Measurements from ENCODE around the gene NUP54. TPM values are rescaled to one million over a fixed set of nuclear protein-coding genes. Genes with fewer than 3 reads are reported as not detected.

The NUP54 gene
- total RNA-seq, 1 experiment from 2014 or later = 45.9 TPM

- ChIA-PET POLR2A (ENCODE audit: low non-redundant PET) (no interaction called here), CTCF (no interaction called here)
- H3K4me1 ChIP-seq (ENCODE audit: insufficient read depth, low read length, poor library complexity, severe bottlenecking) = no peaks in the 10 kb centered on the region
- BruUV-seq (replicated peaks) = no TSS peak
- H3K9me3 ChIP-seq (ENCODE audit: low read depth, low read length, poor library complexity, severe bottlenecking) = no peaks in the 10 kb centered on the region
- no peaks in the 10 kb centered on the region for H3K36me3 ChIP-seq (ENCODE audit: insufficient read depth, low read length, poor library complexity, severe bottlenecking)
- TF ChIP-seq, protein P1, sequence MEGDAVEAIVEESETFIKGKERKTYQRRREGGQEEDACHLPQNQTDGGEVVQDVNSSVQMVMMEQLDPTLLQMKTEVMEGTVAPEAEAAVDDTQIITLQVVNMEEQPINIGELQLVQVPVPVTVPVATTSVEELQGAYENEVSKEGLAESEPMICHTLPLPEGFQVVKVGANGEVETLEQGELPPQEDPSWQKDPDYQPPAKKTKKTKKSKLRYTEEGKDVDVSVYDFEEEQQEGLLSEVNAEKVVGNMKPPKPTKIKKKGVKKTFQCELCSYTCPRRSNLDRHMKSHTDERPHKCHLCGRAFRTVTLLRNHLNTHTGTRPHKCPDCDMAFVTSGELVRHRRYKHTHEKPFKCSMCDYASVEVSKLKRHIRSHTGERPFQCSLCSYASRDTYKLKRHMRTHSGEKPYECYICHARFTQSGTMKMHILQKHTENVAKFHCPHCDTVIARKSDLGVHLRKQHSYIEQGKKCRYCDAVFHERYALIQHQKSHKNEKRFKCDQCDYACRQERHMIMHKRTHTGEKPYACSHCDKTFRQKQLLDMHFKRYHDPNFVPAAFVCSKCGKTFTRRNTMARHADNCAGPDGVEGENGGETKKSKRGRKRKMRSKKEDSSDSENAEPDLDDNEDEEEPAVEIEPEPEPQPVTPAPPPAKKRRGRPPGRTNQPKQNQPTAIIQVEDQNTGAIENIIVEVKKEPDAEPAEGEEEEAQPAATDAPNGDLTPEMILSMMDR (conservative IDR thresholded peaks at IDR 0.05; ENCODE audit: low read depth, low read length) = no peak
- no peak for TF ChIP-seq EZH2 (IDR thresholded peaks at IDR 0.05; ENCODE audit: borderline replicate concordance, low read depth, low read length, poor library complexity, severe bottlenecking)
- no peaks in the 10 kb centered on the region for H3K27me3 ChIP-seq (replicated peaks; ENCODE audit: insufficient read depth, low read depth, low read length, poor library complexity)
- no peak for DNase-seq (ENCODE audit: low spot score)
- no peak overlapping the region for H3K4me3 ChIP-seq (ENCODE audit: low read depth, low read length, poor library complexity, severe bottlenecking)
- intact Hi-C loops (cut with micrococcal nuclease; ENCODE audit: unreplicated experiment) = no loop called here
- H3K27ac ChIP-seq (ENCODE audit: low read depth, low read length, poor library complexity, severe bottlenecking) = no peak overlapping the region
These were observed 52.6 kb downstream of the NUP54 start for GRCh38 chr4:76095568-76095967.

DNA sequence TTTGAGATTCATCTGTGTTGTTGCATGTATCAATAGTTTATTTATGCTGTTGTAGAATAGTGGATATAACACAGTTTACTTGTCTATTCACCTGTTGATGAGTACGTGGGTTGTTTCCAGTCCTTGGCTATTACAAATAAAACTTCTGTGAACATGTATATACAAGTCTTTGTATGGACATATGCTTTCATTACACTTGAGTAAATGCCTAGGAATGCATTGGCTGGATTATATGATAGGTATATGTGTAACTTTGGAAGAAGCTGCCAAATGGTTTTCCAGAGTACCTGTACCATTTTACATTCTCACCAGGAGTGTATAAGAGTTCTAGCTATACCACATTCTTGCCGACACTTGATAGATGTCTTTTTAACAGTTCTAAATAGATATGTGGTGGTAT lies 57.1 kb downstream of the NUP54 start:
- no peaks in the 10 kb centered on the region for H3K27me3 ChIP-seq (replicated peaks; ENCODE audit: insufficient read depth, low read depth, low read length, poor library complexity)
- ChIA-PET POLR2A (ENCODE audit: low non-redundant PET) (no interaction called here), CTCF (no interaction called here)
- no peaks in the 10 kb centered on the region for H3K36me3 ChIP-seq (ENCODE audit: insufficient read depth, low read length, poor library complexity, severe bottlenecking)
- intact Hi-C loops (cut with micrococcal nuclease; ENCODE audit: unreplicated experiment) = no loop called here
- TF ChIP-seq, protein P1 (conservative IDR thresholded peaks at IDR 0.05; ENCODE audit: low read depth, low read length) = no peak
- no peak for TF ChIP-seq EZH2 (IDR thresholded peaks at IDR 0.05; ENCODE audit: borderline replicate concordance, low read depth, low read length, poor library complexity, severe bottlenecking)
- no peaks in the 10 kb centered on the region for H3K4me1 ChIP-seq (ENCODE audit: insufficient read depth, low read length, poor library complexity, severe bottlenecking)
- no TSS peak for BruUV-seq (replicated peaks)
- H3K9me3 ChIP-seq (ENCODE audit: low read depth, low read length, poor library complexity, severe bottlenecking) = no peaks in the 10 kb centered on the region
- DNase-seq (ENCODE audit: low spot score) = no peak
- H3K27ac ChIP-seq (ENCODE audit: low read depth, low read length, poor library complexity, severe bottlenecking) = no peak overlapping the region
- no peak overlapping the region for H3K4me3 ChIP-seq (ENCODE audit: low read depth, low read length, poor library complexity, severe bottlenecking)

GRCh38 chr4:76090241-76090691 lies 57.9 kb downstream of the NUP54 start:
- BruUV-seq (replicated peaks) = no TSS peak
- intact Hi-C loops (cut with micrococcal nuclease; ENCODE audit: unreplicated experiment) = no loop called here
- Histone ChIP-seq H3K9me3 (ENCODE audit: low read depth, low read length, poor library complexity, severe bottlenecking) (no peaks in the 10 kb centered on the region), H3K36me3 (ENCODE audit: insufficient read depth, low read length, poor library complexity, severe bottlenecking) (no peaks in the 10 kb centered on the region), H3K27me3 (replicated peaks; ENCODE audit: insufficient read depth, low read depth, low read length, poor library complexity) (no peaks in the 10 kb centered on the region), H3K4me1 (ENCODE audit: insufficient read depth, low read length, poor library complexity, severe bottlenecking) (no peaks in the 10 kb centered on the region), H3K4me3 (ENCODE audit: low read depth, low read length, poor library complexity, severe bottlenecking) (no peak overlapping the region), H3K27ac (ENCODE audit: low read depth, low read length, poor library complexity, severe bottlenecking) (no peak overlapping the region)
- TF ChIP-seq, protein P1 (conservative IDR thresholded peaks at IDR 0.05; ENCODE audit: low read depth, low read length) = no peak
- no peak for TF ChIP-seq EZH2 (IDR thresholded peaks at IDR 0.05; ENCODE audit: borderline replicate concordance, low read depth, low read length, poor library complexity, severe bottlenecking)
- POLR2A ChIA-PET (ENCODE audit: low non-redundant PET) = no interaction called here
- no peak for DNase-seq (ENCODE audit: low spot score)
- CTCF ChIA-PET = no interaction called here

Data from A673 (cell line).